Tibial artery (tissue), 4 donors: Measurements from ENCODE around the gene EP400.

Source experiments
- DNase-seq, 2 donors: peaks; one replicate each; pipeline ENCODE4 v3.0.0-alpha.2; 2019
- H3K27ac ChIP-seq, 2 donors: fragments of 200-600 bp; sonication (generic) in 1 of 2; 1 replicate in 1 of 2; 2 replicates in 1 of 2; pipeline ENCODE4 v1.5.1; 2018 to 2019; ENCODE audit warnings: mild to moderate bottlenecking in 1 of 2
- H3K27me3 ChIP-seq, 2 donors: fragments of 200-600 bp; sonication (generic) in 1 of 2; one replicate each; pipeline versions ENCODE4 v1.5.1 to v1.6.0; 2016 to 2019
- H3K36me3 ChIP-seq, 3 donors: fragments of 200-600 bp; sonication (generic) in 2 of 3; one replicate each; pipeline ENCODE4 v1.5.1; 2016 to 2019; ENCODE audit warnings: mild to moderate bottlenecking in 2 of 3
- H3K4me1 ChIP-seq, 4 donors: fragments of 200-600 bp; sonication (generic) in 2 of 4; 1 replicate in 3 of 4; 2 replicates in 1 of 4; pipeline ENCODE4 v1.5.1; 2016 to 2019
- H3K4me3 ChIP-seq, 2 donors: fragments of 200-600 bp; sonication (generic) in 1 of 2; 1 replicate in 1 of 2; 2 replicates in 1 of 2; pipeline ENCODE4 v1.5.1; 2018 to 2019; ENCODE audit warnings: mild to moderate bottlenecking in 2 of 2
- H3K9me3 ChIP-seq, 3 donors: fragments of 200-600 bp; sonication (generic) in 1 of 3; one replicate each; pipeline ENCODE4 v1.5.1; 2016 to 2019
- intact Hi-C: fragments of 100-400 bp; cut with DNase I; formaldehyde crosslinking; loops from one replicate; pipeline ENCODE4 v1.15.0; 2023; ENCODE audit warnings: low total_unique reads
- TF ChIP-seq, protein P1 (sequence below), 2 experiments: fragments of 200-600 bp in 1 of 2; fragments of 450-650 bp in 1 of 2; IDR thresholded peaks; one replicate each; pipeline ENCODE4 v1.5.1; 2017 to 2019; ENCODE audit warnings: antibody characterized with exemption in 2 of 2, mild to moderate bottlenecking in 1 of 2, moderate library complexity in 1 of 2

The EP400 gene

GRCh38 chr12:132114667-132115066 is 164.9 kb downstream of the EP400 start:
- H3K36me3 ChIP-seq: peaks cover 24 to 97% (median 81%) of the 10 kb centered on the region in 3 donors
- TF ChIP-seq, protein P1, sequence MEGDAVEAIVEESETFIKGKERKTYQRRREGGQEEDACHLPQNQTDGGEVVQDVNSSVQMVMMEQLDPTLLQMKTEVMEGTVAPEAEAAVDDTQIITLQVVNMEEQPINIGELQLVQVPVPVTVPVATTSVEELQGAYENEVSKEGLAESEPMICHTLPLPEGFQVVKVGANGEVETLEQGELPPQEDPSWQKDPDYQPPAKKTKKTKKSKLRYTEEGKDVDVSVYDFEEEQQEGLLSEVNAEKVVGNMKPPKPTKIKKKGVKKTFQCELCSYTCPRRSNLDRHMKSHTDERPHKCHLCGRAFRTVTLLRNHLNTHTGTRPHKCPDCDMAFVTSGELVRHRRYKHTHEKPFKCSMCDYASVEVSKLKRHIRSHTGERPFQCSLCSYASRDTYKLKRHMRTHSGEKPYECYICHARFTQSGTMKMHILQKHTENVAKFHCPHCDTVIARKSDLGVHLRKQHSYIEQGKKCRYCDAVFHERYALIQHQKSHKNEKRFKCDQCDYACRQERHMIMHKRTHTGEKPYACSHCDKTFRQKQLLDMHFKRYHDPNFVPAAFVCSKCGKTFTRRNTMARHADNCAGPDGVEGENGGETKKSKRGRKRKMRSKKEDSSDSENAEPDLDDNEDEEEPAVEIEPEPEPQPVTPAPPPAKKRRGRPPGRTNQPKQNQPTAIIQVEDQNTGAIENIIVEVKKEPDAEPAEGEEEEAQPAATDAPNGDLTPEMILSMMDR (IDR thresholded peaks at IDR 0.05): no peak
- intact Hi-C loops: no loop called here
- H3K4me3 ChIP-seq: no peak overlapping the region
- no peaks in the 10 kb centered on the region for H3K4me1 ChIP-seq
- no peaks in the 10 kb centered on the region for H3K27me3 ChIP-seq
- H3K9me3 ChIP-seq: no peaks in the 10 kb centered on the region
- no peak overlapping the region for H3K27ac ChIP-seq
- no peak for DNase-seq

DNA sequence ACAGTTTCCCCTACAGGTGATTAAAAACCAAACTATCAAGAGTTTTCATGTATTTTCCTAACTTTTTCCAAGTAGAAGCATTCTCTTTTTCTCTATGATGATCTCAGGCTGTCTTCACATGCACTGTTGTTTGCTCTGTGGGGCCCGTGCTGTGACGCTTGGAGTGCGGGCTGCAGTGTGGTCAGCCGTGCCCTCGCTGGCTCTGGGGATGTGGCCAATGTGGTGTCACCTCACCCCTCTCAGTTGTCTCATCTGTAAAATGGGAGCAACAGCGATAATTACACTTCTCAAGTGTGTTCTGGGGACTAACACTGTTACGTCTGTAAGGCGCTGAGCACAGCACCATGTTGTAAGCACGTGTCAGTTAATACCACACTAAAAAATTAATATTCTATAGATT is 165.8 kb downstream of the EP400 start:
- TF ChIP-seq, protein P1 (IDR thresholded peaks at IDR 0.05): no peak
- DNase-seq: no peak
- Histone ChIP-seq H3K36me3 (peaks cover 24 to 97% (median 81%) of the 10 kb centered on the region in 3 donors), H3K27ac (no peak overlapping the region), H3K27me3 (no peaks in the 10 kb centered on the region), H3K4me1 (no peaks in the 10 kb centered on the region), H3K9me3 (no peaks in the 10 kb centered on the region), H3K4me3 (no peak overlapping the region)
- intact Hi-C loops: no loop called here

GRCh38 chr12:132116709-132117557 is 167.2 kb downstream of the EP400 start:
- Histone ChIP-seq H3K9me3 (no peaks in the 10 kb centered on the region), H3K27ac (no peak overlapping the region), H3K4me1 (no peaks in the 10 kb centered on the region), H3K27me3 (no peaks in the 10 kb centered on the region), H3K36me3 (peaks cover 27 to 97% (median 83%) of the 10 kb centered on the region in 3 donors), H3K4me3 (no peak overlapping the region)
- no peak for DNase-seq
- TF ChIP-seq, protein P1 (IDR thresholded peaks at IDR 0.05): no peak
- intact Hi-C loops: no loop called here

- TF ChIP-seq, protein P1 (IDR thresholded peaks at IDR 0.05): no peak
- H3K27ac ChIP-seq: no peak overlapping the region
- H3K27me3 ChIP-seq: no peaks in the 10 kb centered on the region
- no peak for DNase-seq
- H3K9me3 ChIP-seq: no peaks in the 10 kb centered on the region
- H3K4me3 ChIP-seq: no peak overlapping the region
- peaks cover 27 to 97% (median 87%) of the 10 kb centered on the region in 3 donors for H3K36me3 ChIP-seq
- H3K4me1 ChIP-seq: no peaks in the 10 kb centered on the region
- intact Hi-C loops: no loop called here
These were observed 167.8 kb downstream of the EP400 start for GRCh38 chr12:132117558-132117875.

DNA sequence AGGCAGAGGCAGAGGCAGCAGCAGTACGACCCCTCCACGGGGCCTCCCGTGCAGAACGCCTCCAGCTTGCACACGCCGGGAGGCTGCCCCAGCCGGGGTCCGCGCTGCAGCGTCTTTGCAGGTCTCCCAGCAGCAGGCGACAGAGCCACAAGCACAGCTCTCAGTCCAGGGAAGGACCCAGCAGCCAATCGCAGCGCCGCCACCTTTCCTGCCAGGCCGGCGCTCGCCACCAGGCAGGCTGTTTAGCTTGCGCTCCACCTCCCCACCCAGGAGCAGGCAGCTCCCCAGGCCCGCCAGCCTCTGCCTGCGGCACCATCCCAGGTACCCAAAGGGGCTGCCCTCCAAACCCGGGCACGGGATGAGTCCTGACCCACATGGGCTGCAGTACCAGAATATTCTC is 169.1 kb downstream of the EP400 start:
- Histone ChIP-seq H3K9me3 (no peaks in the 10 kb centered on the region), H3K27me3 (no peaks in the 10 kb centered on the region), H3K36me3 (peaks cover 31 to 97% (median 87%) of the 10 kb centered on the region in 3 donors), H3K4me1 (no peaks in the 10 kb centered on the region), H3K4me3 (no peak overlapping the region), H3K27ac (no peak overlapping the region)
- TF ChIP-seq, protein P1 (IDR thresholded peaks at IDR 0.05): no peak
- intact Hi-C loops: no loop called here
- no peak for DNase-seq
